Astrocyte (in vitro differentiated cells and primary cell): ENCODE results near the gene ACSL6. TPM values are rescaled to one million over a fixed set of nuclear protein-coding genes. Genes with fewer than 3 reads are reported as not detected.

Experiments
- DNase-seq: peaks from one replicate; pipeline ENCODE4 v3.0.0-alpha.2; 2010; ENCODE audit warnings: low read depth
- FAIRE-seq: peaks from 2 replicates; lab custom pipeline; 2011; peaks lifted over from hg19 to GRCh38; lab: Jason Lieb, UNC
- H2AFZ ChIP-seq: 2 replicates; pipeline ENCODE4 v1.6.0; 2012; ENCODE audit warnings: low read depth, low read length, inconsistent platforms
- H3K27ac ChIP-seq: 2 replicates; pipeline ENCODE4 v1.5.1; 2011; ENCODE audit warnings: low read depth, low read length, inconsistent platforms
- H3K27me3 ChIP-seq: 2 replicates; pipeline ENCODE4 v1.6.0; 2011; ENCODE audit warnings: low read length, inconsistent platforms; ENCODE audit not compliant: insufficient read depth
- H3K36me3 ChIP-seq: 2 replicates; pipeline ENCODE4 v1.5.1; 2011; ENCODE audit warnings: low read length, inconsistent platforms; ENCODE audit not compliant: insufficient read depth
- H3K4me1 ChIP-seq: 2 replicates; pipeline ENCODE4 v1.5.1; 2011; ENCODE audit warnings: low read length, inconsistent platforms; ENCODE audit not compliant: insufficient read depth
- H3K4me2 ChIP-seq: 2 replicates; pipeline ENCODE4 v1.6.0; 2012; ENCODE audit warnings: low read length, inconsistent platforms
- H3K4me3 ChIP-seq: 2 replicates; pipeline ENCODE4 v1.5.1; 2011; ENCODE audit warnings: low read depth, mild to moderate bottlenecking, low read length, inconsistent platforms; ENCODE audit not compliant: insufficient read depth
- H3K79me2 ChIP-seq: 2 replicates; pipeline ENCODE4 v1.6.0; 2012; ENCODE audit warnings: mild to moderate bottlenecking, low read length, inconsistent platforms; ENCODE audit not compliant: insufficient read depth
- H3K9ac ChIP-seq: 2 replicates; pipeline ENCODE4 v1.6.0; 2012; ENCODE audit warnings: mild to moderate bottlenecking, low read length, inconsistent platforms
- H3K9me3 ChIP-seq: 2 replicates; pipeline ENCODE4 v1.5.1; 2012; ENCODE audit warnings: low read depth, mild to moderate bottlenecking, low read length, inconsistent platforms; ENCODE audit not compliant: insufficient read depth
- H4K20me1 ChIP-seq: 2 replicates; pipeline ENCODE4 v1.6.0; 2012; ENCODE audit warnings: low read length, inconsistent platforms; ENCODE audit not compliant: insufficient read depth
- H3K27ac Mint-ChIP-seq: one replicate; pipeline ENCODE4 v1.8.0; 2021; ENCODE audit warnings: mild to moderate bottlenecking, mixed read lengths; ENCODE audit not compliant: unreplicated experiment
- H3K27me3 Mint-ChIP-seq: one replicate; pipeline ENCODE4 v1.8.0; 2021; ENCODE audit warnings: low read depth, mixed read lengths; ENCODE audit not compliant: unreplicated experiment
- H3K36me3 Mint-ChIP-seq: one replicate; pipeline ENCODE4 v1.8.0; 2021; ENCODE audit warnings: low read depth, mixed read lengths; ENCODE audit not compliant: unreplicated experiment
- H3K4me1 Mint-ChIP-seq: one replicate; pipeline ENCODE4 v1.8.0; 2021; ENCODE audit warnings: low read depth, mixed read lengths; ENCODE audit not compliant: unreplicated experiment
- H3K4me3 Mint-ChIP-seq: one replicate; pipeline ENCODE4 v1.8.0; 2021; ENCODE audit warnings: mild to moderate bottlenecking, moderate library complexity, mixed read lengths; ENCODE audit not compliant: unreplicated experiment
- H3K9me3 Mint-ChIP-seq: one replicate; pipeline ENCODE4 v1.8.0; 2021; ENCODE audit warnings: mild to moderate bottlenecking, mixed read lengths; ENCODE audit not compliant: unreplicated experiment
- CTCF ChIP-seq: IDR thresholded peaks from 2 replicates; pipeline ENCODE4 v1.5.1; 2011; ENCODE audit warnings: low read depth, mild to moderate bottlenecking, inconsistent platforms, low read length, moderate library complexity; ENCODE audit not compliant: insufficient read depth
- EZH2 ChIP-seq: IDR thresholded peaks from 2 replicates; pipeline ENCODE4 v1.6.1; 2012; ENCODE audit warnings: mild to moderate bottlenecking, low read length, inconsistent platforms; ENCODE audit not compliant: insufficient read depth
- total RNA-seq: library from RNA; stranded (reverse); gene quantifications from 2 replicates; pipeline ENCODE4 v1.2.1, GENCODE V29; 2021

Gene ACSL6
- total RNA-seq, 1 donor from 2014 or later, result 0.07 TPM

GRCh38 chr5:132000677-132001453 is 10.6 kb downstream of the ACSL6 start:
- H3K4me1 ChIP-seq, result peaks cover 8% of the 10 kb centered on the region
- H3K9ac ChIP-seq, result no peak overlapping the region
- H3K36me3 Mint-ChIP-seq, result no peaks in the 10 kb centered on the region
- DNase-seq (no peak), FAIRE-seq (no peak)
- H3K4me3 Mint-ChIP-seq, result no peak overlapping the region
- no peak overlapping the region for H2AFZ ChIP-seq
- H3K27me3 Mint-ChIP-seq, result peaks cover 29% of the 10 kb centered on the region
- no peak overlapping the region for H3K27ac ChIP-seq
- TF ChIP-seq CTCF, result no peak
- TF ChIP-seq EZH2, result no peak
- H3K9me3 ChIP-seq, result no peaks in the 10 kb centered on the region
- H3K4me3 ChIP-seq, result no peak overlapping the region
- no peaks in the 10 kb centered on the region for H3K79me2 ChIP-seq
- H3K9me3 Mint-ChIP-seq, result no peaks in the 10 kb centered on the region
- H3K27ac Mint-ChIP-seq, result no peak overlapping the region
- no peak overlapping the region for H3K4me2 ChIP-seq
- H3K27me3 ChIP-seq, result peaks cover 2% of the 10 kb centered on the region
- H3K4me1 Mint-ChIP-seq, result peaks cover 15% of the 10 kb centered on the region
- no peaks in the 10 kb centered on the region for H4K20me1 ChIP-seq
- H3K36me3 ChIP-seq, result no peaks in the 10 kb centered on the region

GRCh38 chr5:132000241-132000490 is 11.3 kb downstream of the ACSL6 start:
- H3K4me1 ChIP-seq, result peaks cover 8% of the 10 kb centered on the region
- Mint-ChIP-seq H3K4me3 (no peak overlapping the region), H3K27ac (no peak overlapping the region), H3K9me3 (no peaks in the 10 kb centered on the region), H3K36me3 (no peaks in the 10 kb centered on the region), H3K27me3 (peaks cover 24% of the 10 kb centered on the region), H3K4me1 (peaks cover 15% of the 10 kb centered on the region)
- peaks cover 2% of the 10 kb centered on the region for H3K27me3 ChIP-seq
- DNase-seq, result no peak
- H3K36me3 ChIP-seq, result no peaks in the 10 kb centered on the region
- H4K20me1 ChIP-seq, result no peaks in the 10 kb centered on the region
- H3K9me3 ChIP-seq, result no peaks in the 10 kb centered on the region
- H3K4me2 ChIP-seq, result no peak overlapping the region
- FAIRE-seq, result no peak
- H2AFZ ChIP-seq, result no peak overlapping the region
- no peak overlapping the region for H3K4me3 ChIP-seq
- no peak overlapping the region for H3K9ac ChIP-seq
- no peak for TF ChIP-seq CTCF
- no peak for TF ChIP-seq EZH2
- no peak overlapping the region for H3K27ac ChIP-seq
- no peaks in the 10 kb centered on the region for H3K79me2 ChIP-seq

GRCh38 chr5:131999441-132000240 is 11.8 kb downstream of the ACSL6 start:
- Histone ChIP-seq H3K79me2 (no peaks in the 10 kb centered on the region), H3K9me3 (no peaks in the 10 kb centered on the region), H3K27me3 (peaks cover 2% of the 10 kb centered on the region), H2AFZ (no peak overlapping the region), H3K36me3 (no peaks in the 10 kb centered on the region), H3K4me2 (no peak overlapping the region), H4K20me1 (no peaks in the 10 kb centered on the region), H3K4me1 (peaks cover 8% of the 10 kb centered on the region), H3K27ac (no peak overlapping the region), H3K4me3 (no peak overlapping the region), H3K9ac (no peak overlapping the region)
- no peak for FAIRE-seq
- Mint-ChIP-seq H3K4me1 (peaks cover 15% of the 10 kb centered on the region), H3K4me3 (no peak overlapping the region), H3K27me3 (peaks cover 27% of the 10 kb centered on the region), H3K9me3 (no peaks in the 10 kb centered on the region), H3K27ac (no peak overlapping the region), H3K36me3 (no peaks in the 10 kb centered on the region)
- TF ChIP-seq CTCF (no peak), EZH2 (no peak)
- DNase-seq, result no peak
